GM18867 (cell line): ENCODE measurements around the gene CELA3A.
A peak's percentile ranks its signal among the peaks of the same experiment; 100 is the strongest.

Experiments
- ATAC-seq: cut with Tn5 transposase; IDR thresholded peaks from one replicate; pipeline ENCODE4 v1.9.1; 2021; ENCODE audit warnings: mild to moderate bottlenecking, moderate library complexity; ENCODE audit not compliant: unreplicated experiment

The CELA3A gene

GRCh38 chr1:22045604-22046228 lies 44.3 kb downstream of the CELA3A start:
- ATAC-seq, result no peak

- no peak for ATAC-seq
Observed at GRCh38 chr1:22048351-22049192, 47.1 kb downstream of the CELA3A start.

- ATAC-seq, result no peak
Observed at GRCh38 chr1:22050330-22050729, 48.9 kb downstream of the CELA3A start.

- ATAC-seq, result no peak
Observed at GRCh38 chr1:22051607-22052114, 50.2 kb downstream of the CELA3A start.

- peak; percentile 88 for ATAC-seq
Observed at GRCh38 chr1:22052115-22053016, 50.9 kb downstream of the CELA3A start, which contains the start of gene CDC42. Gene CDC42, plus strand, starts transcription at chr1:22052709. Its CDS starts 25,770 bp downstream, at chr1:22078479.

GRCh38 chr1:22053017-22053860 lies 51.8 kb downstream of the CELA3A start:
- ATAC-seq, result peak; percentile 37

- ATAC-seq, result no peak
Observed at GRCh38 chr1:22053861-22054770, 52.7 kb downstream of the CELA3A start.

GRCh38 chr1:22055463-22055862 lies 54.0 kb downstream of the CELA3A start:
- ATAC-seq, result no peak

- ATAC-seq, result no peak
Observed at GRCh38 chr1:22056043-22056442, 54.6 kb downstream of the CELA3A start.

GRCh38 chr1:22056936-22057335 lies 55.5 kb downstream of the CELA3A start:
- ATAC-seq, result no peak

GRCh38 chr1:22057861-22058260 lies 56.4 kb downstream of the CELA3A start:
- no peak for ATAC-seq
